ENCODE results near the gene DAAM2. TPM values are rescaled to one million over a fixed set of nuclear protein-coding genes. Genes with fewer than 3 reads are reported as not detected.

DAAM2 gene
- total RNA-seq, 1 experiment from 2014 or later = 4.8 TPM

DNA sequence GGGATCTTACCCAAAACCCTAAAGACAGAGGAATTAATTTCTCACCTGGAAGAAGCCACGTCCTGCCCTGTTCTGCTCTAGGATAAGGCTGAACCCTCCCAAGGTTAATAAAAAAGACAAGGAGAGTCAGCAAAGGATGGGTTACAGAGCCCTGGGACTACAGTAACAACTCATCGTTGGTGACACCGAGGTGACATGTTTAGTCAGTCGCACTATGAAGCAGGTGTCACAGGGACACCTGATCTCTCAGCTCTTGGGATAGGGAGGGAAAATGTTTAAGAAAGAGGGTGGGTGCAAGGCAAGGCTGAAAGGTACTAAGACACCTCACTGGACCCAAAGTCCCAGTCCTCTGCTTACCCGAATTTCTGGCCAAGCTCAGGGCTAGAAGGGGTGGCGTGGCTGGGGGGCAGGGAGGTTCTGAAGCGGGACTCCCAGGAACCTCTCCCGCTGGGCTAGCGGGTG lies 141.5 kb downstream of the DAAM2 start:
- H3K4me3 ChIP-seq (ENCODE audit: low read depth, low read length, poor library complexity, severe bottlenecking) = peak overlapping the region; percentile 71

DNA sequence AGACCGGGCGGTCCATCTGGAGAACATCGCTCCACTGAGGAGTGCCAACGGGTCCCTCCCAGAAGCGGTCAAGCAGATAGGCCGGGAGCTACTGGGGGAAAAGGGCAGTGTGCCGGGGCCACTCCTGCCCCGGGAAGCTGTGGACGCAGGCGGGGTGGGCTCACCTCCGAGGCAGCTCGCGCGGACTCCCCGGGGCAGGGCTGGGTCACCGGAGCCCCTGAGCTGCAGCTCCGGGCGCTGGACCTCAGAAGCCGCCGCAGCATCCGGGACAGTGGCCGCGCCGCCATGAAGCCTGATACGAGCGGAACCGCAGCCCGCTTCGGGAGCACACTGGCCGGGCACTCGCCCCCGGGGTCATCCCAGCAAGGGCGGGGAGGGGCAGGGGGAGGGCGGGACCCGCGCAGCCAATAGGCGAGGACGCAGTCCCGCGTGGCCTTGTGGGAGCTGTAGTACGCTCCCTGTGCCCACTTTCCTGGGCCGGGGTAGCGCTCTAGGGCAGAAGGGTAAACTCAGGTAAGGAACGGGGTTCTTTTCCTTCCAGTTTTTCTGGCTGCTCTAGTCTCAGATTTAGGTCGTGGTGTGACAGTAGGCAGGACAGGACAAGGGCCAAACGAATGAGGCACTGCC lies 142.1 kb downstream of the DAAM2 start, which contains the start of gene MOCS1:
Gene MOCS1, minus strand, starts transcription at position 332 of the 627 bp plus-strand sequence. Its CDS starts 45 bp downstream, at position 287.
- Histone ChIP-seq H3K36me3 (ENCODE audit: insufficient read depth, low read length, poor library complexity, severe bottlenecking) (no peaks in the 10 kb centered on the region), H3K9me3 (ENCODE audit: low read depth, low read length, poor library complexity, severe bottlenecking) (no peaks in the 10 kb centered on the region), H3K4me1 (ENCODE audit: insufficient read depth, low read length, poor library complexity, severe bottlenecking) (peaks cover 14% of the 10 kb centered on the region), H3K27me3 (replicated peaks; ENCODE audit: insufficient read depth, low read depth, low read length, poor library complexity) (peaks cover 4% of the 10 kb centered on the region), H3K4me3 (ENCODE audit: low read depth, low read length, poor library complexity, severe bottlenecking) (peak within 1 kb of the TSS; percentile 71), H3K27ac (ENCODE audit: low read depth, low read length, poor library complexity, severe bottlenecking) (no peak within 1 kb of the TSS)
- BruUV-seq (replicated peaks) = no TSS peak
- TF ChIP-seq EZH2 (IDR thresholded peaks at IDR 0.05; ENCODE audit: borderline replicate concordance, low read depth, low read length, poor library complexity, severe bottlenecking) = no peak
- TF ChIP-seq, protein P1, sequence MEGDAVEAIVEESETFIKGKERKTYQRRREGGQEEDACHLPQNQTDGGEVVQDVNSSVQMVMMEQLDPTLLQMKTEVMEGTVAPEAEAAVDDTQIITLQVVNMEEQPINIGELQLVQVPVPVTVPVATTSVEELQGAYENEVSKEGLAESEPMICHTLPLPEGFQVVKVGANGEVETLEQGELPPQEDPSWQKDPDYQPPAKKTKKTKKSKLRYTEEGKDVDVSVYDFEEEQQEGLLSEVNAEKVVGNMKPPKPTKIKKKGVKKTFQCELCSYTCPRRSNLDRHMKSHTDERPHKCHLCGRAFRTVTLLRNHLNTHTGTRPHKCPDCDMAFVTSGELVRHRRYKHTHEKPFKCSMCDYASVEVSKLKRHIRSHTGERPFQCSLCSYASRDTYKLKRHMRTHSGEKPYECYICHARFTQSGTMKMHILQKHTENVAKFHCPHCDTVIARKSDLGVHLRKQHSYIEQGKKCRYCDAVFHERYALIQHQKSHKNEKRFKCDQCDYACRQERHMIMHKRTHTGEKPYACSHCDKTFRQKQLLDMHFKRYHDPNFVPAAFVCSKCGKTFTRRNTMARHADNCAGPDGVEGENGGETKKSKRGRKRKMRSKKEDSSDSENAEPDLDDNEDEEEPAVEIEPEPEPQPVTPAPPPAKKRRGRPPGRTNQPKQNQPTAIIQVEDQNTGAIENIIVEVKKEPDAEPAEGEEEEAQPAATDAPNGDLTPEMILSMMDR (conservative IDR thresholded peaks at IDR 0.05; ENCODE audit: low read depth, low read length) = no peak
- intact Hi-C loops (cut with micrococcal nuclease; ENCODE audit: unreplicated experiment) = no loop called here
- ChIA-PET POLR2A (ENCODE audit: low non-redundant PET) (interaction anchor here (0.6 kb wide), 1 partner anchor 14 kb away, joined by 3 read pairs; no protein-coding TSS in a partner anchor), CTCF (no interaction called here)
- DNase-seq (ENCODE audit: low spot score) = peak; percentile 40

More for the DNA sequence above, 141.5 kb downstream of the DAAM2 start:
- Histone ChIP-seq H3K27me3 (replicated peaks; ENCODE audit: insufficient read depth, low read depth, low read length, poor library complexity) (peaks cover 4% of the 10 kb centered on the region), H3K36me3 (ENCODE audit: insufficient read depth, low read length, poor library complexity, severe bottlenecking) (no peaks in the 10 kb centered on the region), H3K9me3 (ENCODE audit: low read depth, low read length, poor library complexity, severe bottlenecking) (no peaks in the 10 kb centered on the region), H3K4me1 (ENCODE audit: insufficient read depth, low read length, poor library complexity, severe bottlenecking) (peaks cover 9% of the 10 kb centered on the region), H3K27ac (ENCODE audit: low read depth, low read length, poor library complexity, severe bottlenecking) (no peak overlapping the region)
- no peak for TF ChIP-seq EZH2 (IDR thresholded peaks at IDR 0.05; ENCODE audit: borderline replicate concordance, low read depth, low read length, poor library complexity, severe bottlenecking)
- TF ChIP-seq, protein P1 (conservative IDR thresholded peaks at IDR 0.05; ENCODE audit: low read depth, low read length) = no peak
- no peak for DNase-seq (ENCODE audit: low spot score)
- intact Hi-C loops (cut with micrococcal nuclease; ENCODE audit: unreplicated experiment) = no loop called here
- ChIA-PET CTCF (no interaction called here), POLR2A (ENCODE audit: low non-redundant PET) (interaction anchor here (0.6 kb wide), 1 partner anchor 14 kb away, joined by 3 read pairs; no protein-coding TSS in a partner anchor)
- BruUV-seq (replicated peaks) = no TSS peak

DNA sequence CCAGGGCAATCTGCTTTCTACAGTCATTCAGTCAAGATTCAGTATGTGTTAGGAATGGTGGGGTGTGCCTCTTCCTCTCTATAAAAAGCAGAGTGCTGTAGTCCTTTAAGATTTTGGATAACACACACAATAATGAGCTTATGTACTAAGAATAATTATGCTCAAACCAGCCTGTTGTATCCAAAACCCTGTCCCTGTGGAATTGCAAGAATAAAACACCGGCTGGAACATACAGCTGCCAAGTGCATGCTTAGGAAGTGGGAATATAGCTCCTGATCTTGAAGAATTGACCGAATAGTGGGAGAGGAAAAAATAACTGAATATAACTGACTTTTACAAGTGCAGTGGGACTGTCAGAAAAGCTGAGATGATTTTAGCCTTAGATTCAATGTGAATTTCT lies 143.1 kb downstream of the DAAM2 start:
- DNase-seq (ENCODE audit: low spot score) = no peak
- POLR2A ChIA-PET (ENCODE audit: low non-redundant PET) = no interaction called here

More for the DNA sequence above, 143.1 kb downstream of the DAAM2 start:
- Histone ChIP-seq H3K27me3 (replicated peaks; ENCODE audit: insufficient read depth, low read depth, low read length, poor library complexity) (peaks cover 4% of the 10 kb centered on the region), H3K4me3 (ENCODE audit: low read depth, low read length, poor library complexity, severe bottlenecking) (no peak overlapping the region), H3K4me1 (ENCODE audit: insufficient read depth, low read length, poor library complexity, severe bottlenecking) (peaks cover 15% of the 10 kb centered on the region), H3K27ac (ENCODE audit: low read depth, low read length, poor library complexity, severe bottlenecking) (no peak overlapping the region), H3K9me3 (ENCODE audit: low read depth, low read length, poor library complexity, severe bottlenecking) (no peaks in the 10 kb centered on the region), H3K36me3 (ENCODE audit: insufficient read depth, low read length, poor library complexity, severe bottlenecking) (no peaks in the 10 kb centered on the region)
- intact Hi-C loops (cut with micrococcal nuclease; ENCODE audit: unreplicated experiment) = no loop called here
- BruUV-seq (replicated peaks) = no TSS peak
- TF ChIP-seq, protein P1 (conservative IDR thresholded peaks at IDR 0.05; ENCODE audit: low read depth, low read length) = no peak
- TF ChIP-seq EZH2 (IDR thresholded peaks at IDR 0.05; ENCODE audit: borderline replicate concordance, low read depth, low read length, poor library complexity, severe bottlenecking) = no peak
- CTCF ChIA-PET = no interaction called here

Data from A673 (cell line).